Choroid plexus epithelial cell (primary cell): Measurements from ENCODE around the gene COL20A1.
A peak's percentile ranks its signal among the peaks of the same experiment; 100 is the strongest.
"Not testable (repeated sequence)": the region's sequence is repeated elsewhere in the genome, so short reads cannot be mapped to it uniquely, and the experiment has no call there.

ENCODE experiments used
- DNase-seq: peaks from one replicate; pipeline ENCODE4 v3.0.0-alpha.2; 2010; ENCODE audit warnings: low read depth
- H3K4me3 ChIP-seq: 2 replicates; pipeline ENCODE4 v1.5.1; 2011; ENCODE audit warnings: low read depth, mild to moderate bottlenecking, control low read depth, low read length, moderate library complexity
- CTCF ChIP-seq: conservative IDR thresholded peaks from 2 replicates; pipeline ENCODE4 v1.5.1; 2011; ENCODE audit warnings: low read depth, mild to moderate bottlenecking, control low read depth, inconsistent platforms, low read length, moderate library complexity

The COL20A1 gene

GRCh38 chr20:63333241-63333836 lies 40.4 kb downstream of the COL20A1 start:
- no peak for TF ChIP-seq CTCF
- no peak for DNase-seq
- no peak overlapping the region for H3K4me3 ChIP-seq

GRCh38 chr20:63334356-63334755 lies 41.4 kb downstream of the COL20A1 start:
- no peak for DNase-seq
- H3K4me3 ChIP-seq: no peak overlapping the region
- TF ChIP-seq CTCF: no peak

- H3K4me3 ChIP-seq, DNase-seq: not testable (repeated sequence)
These were observed 42.1 kb downstream of the COL20A1 start for GRCh38 chr20:63335060-63335459.

GRCh38 chr20:63335711-63336110 lies 42.7 kb downstream of the COL20A1 start:
- H3K4me3 ChIP-seq: no peak overlapping the region
- DNase-seq: no peak
- TF ChIP-seq CTCF: no peak

GRCh38 chr20:63336232-63336752 lies 43.3 kb downstream of the COL20A1 start:
- H3K4me3 ChIP-seq: no peak overlapping the region
- no peak for DNase-seq
- no peak for TF ChIP-seq CTCF

- peak; percentile 68 for DNase-seq
- TF ChIP-seq CTCF: no peak
These were observed 44.9 kb downstream of the COL20A1 start for GRCh38 chr20:63337786-63338420.

GRCh38 chr20:63339154-63340094 lies 46.4 kb downstream of the COL20A1 start:
- H3K4me3 ChIP-seq, DNase-seq: not testable (repeated sequence)

More at GRCh38 chr20:63337786-63338420, 44.9 kb downstream of the COL20A1 start:
- no peak overlapping the region for H3K4me3 ChIP-seq

GRCh38 chr20:63340158-63340688 lies 47.2 kb downstream of the COL20A1 start:
- not testable (repeated sequence) for DNase-seq

More at GRCh38 chr20:63340158-63340688, 47.2 kb downstream of the COL20A1 start:
- not testable (repeated sequence) for H3K4me3 ChIP-seq
